Epidermal melanocyte (primary cell): ENCODE measurements around the gene ENPP4.
"Not testable (repeated sequence)": the region's sequence is repeated elsewhere in the genome, so short reads cannot be mapped to it uniquely, and the experiment has no call there.

Experiments
- DNase-seq: peaks from one replicate; pipeline ENCODE4 v3.0.0; 2011; ENCODE audit warnings: low spot score; ENCODE audit not compliant: insufficient read length

Gene ENPP4, protein sequence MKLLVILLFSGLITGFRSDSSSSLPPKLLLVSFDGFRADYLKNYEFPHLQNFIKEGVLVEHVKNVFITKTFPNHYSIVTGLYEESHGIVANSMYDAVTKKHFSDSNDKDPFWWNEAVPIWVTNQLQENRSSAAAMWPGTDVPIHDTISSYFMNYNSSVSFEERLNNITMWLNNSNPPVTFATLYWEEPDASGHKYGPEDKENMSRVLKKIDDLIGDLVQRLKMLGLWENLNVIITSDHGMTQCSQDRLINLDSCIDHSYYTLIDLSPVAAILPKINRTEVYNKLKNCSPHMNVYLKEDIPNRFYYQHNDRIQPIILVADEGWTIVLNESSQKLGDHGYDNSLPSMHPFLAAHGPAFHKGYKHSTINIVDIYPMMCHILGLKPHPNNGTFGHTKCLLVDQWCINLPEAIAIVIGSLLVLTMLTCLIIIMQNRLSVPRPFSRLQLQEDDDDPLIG

DNA sequence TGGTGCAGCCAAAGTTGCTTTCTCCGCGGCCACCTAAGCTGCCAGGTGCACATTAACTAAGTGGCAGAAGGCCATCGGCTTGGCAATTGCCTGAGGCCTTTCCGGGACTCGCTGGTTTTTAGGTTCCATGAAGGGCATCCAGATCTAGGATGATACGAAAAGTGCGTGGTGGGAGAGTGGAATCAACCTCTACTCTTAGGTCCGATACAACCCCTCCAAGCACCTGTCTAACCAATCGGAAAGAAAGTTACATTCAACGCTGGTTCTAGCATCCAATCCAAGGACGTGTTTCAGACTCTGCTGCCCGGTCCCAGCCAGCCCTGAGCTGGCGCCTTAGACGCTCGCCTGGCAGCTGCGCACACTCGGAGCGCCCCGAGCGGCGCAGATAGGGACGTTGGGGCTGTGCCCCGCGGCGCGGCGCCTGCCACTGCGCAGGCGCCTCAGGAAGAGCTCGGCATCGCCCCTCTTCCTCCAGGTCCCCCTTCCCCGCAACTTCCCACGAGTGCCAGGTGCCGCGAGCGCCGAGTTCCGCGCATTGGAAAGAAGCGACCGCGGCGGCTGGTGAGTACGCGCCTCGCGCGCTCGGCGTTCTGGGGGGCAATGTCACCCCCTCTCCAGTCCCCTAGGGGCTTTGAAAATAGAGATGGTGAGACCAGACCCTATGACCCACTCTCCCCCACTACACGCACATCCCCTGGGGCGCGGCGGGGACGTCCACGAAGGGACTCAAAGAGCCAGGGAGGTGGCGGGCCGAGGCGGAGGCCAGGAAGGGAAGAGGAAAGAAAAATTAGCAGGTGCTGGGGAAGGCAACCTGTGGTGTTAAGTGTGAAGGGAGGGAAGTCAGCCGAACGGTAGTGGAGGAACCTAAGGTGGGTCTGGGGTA, at the start of gene ENPP4:
TSS of gene ENPP4 (plus strand) at position 361 of the 883 bp plus-strand sequence. CDS start 9,595 bp downstream, outside the sequence.
- peak; percentile 83 for DNase-seq

DNA sequence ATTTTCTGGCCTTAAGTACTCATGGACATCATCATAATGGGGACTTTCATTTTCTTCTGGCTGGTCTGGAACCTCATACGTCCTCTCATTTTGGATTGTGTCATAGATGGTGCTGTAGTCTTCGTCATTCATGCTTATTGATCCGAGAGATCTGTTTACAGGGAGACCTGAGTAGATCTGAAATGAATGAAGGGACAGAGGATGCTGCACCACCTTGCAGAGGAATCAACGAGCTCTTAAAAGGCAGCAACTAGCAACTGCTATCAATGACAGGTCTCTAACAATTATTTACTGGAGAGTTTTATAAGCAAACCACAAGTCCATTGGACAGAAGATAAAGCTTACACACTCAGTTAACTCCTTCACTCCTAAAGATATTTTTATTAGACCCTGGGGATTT, 49.7 kb upstream of the ENPP4 start:
- DNase-seq: no peak

DNA sequence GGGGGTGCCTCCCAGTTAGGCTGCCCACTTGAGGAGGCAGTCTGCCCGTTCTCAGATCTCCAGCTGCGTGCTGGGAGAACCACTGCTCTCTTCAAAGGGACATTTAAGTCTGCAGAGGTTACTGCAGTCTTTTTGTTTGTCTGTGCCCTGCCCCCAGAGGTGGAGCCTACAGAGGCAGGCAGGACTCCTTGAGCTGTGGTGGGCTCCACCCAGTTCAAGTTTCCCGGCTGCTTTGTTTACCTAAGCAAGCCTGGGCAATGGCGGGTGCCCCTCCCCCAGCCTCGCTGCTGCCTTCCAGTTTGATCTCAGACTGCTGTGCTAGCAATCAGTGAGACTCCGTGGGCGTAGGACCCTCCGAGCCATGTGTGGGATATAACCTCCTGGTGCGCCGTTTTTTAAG, 44.1 kb upstream of the ENPP4 start:
- DNase-seq: not testable (repeated sequence)

DNA sequence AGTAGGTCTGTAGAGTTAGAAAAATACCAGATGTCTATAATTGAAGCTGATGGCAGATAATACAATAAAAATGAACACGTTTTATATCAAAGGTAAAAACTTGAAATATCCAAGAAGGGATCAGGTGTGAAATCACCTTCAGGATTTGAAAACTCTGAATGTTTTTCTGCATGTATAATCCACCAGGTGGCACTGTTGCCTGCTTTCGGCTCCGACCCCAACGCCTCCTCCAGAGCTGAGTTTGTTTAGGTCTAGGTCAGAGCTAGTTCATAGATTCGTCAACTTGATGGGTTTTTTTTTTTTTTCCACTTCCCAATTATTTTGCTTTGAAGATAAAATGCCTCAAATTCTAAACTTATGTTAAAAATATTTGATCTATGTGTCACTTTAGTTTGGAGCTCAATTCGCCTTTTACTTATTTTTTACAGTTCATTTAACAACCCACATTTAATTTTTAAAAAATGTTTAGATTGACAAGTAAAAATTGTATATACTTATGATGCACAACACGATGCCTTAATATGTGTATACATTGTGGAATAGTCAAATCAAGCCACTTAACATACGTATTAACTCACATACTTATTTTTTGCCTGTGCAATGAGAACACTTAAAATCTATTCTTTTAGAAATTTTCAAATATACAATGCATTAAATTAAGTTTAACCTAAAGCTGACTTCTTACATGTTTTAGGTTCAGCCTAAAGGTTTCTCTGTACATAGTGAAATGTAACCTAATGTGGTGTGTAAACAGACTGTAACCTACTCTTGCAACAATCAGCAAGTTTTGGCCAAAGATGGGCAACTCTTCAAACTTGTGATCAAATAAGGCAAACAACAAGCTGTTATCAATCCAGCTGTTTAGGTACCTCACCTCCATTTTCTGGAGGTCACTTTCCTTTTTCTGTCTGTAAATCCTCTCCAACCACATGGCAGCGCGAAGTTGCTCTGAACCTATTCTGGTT, 39.4 kb upstream of the ENPP4 start:
- DNase-seq: peak; percentile 66

DNA sequence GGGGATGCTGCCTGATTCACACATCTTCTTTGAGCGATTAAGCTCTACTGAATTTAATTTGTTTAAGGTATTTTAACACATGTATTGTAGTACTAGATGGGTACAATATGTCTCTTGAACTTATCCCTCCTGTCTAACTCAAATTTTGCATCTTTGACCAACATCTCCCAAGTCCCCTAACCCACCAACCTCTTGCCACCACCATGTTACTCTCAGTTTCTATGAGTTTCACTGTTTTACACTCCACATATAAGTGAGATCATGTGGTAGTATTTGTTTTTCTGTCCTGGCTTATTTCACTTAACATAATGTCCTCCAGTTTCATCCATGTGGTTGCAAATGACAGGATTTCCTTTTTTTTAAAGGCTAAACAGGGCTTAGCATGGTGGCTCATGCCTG, 38.7 kb upstream of the ENPP4 start:
- no peak for DNase-seq

DNA sequence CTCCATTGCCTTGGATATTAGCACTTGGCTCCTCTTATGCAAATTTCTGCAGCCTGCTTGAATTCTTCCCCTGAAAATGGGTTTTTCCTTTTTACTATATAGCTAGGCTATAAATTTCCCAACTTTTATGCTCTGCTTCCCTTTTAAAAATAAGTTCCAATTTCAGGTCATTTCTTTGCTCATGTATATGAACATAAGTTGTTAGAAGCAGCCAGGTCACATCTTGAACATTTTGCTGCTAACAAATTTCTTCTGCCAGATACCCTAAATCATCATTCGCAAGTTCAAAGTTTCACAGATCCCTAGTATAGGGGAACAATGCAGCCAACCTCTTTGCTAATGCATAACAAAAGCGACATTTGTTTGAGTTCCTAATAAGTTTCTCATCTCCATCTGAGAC, 34.5 kb upstream of the ENPP4 start:
- DNase-seq: no peak

DNA sequence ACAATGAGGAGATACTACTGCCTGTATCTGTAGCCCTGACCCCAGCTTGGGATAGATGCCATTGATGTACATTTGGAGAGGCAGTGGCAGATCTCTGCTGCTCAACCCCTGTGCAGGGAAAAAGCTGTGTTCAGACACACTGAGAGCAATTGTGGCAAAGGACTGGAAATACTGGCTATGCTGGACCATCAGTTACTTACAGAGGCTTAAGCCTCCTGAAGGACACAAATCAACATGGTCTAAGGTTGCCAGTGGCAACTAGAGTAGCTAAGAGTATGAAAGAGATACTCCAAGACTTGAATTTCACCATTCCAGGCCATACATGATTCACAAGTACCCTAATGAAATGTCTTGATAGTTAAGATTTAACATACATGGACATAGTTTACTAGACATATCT, 32.4 kb upstream of the ENPP4 start:
- no peak for DNase-seq

DNA sequence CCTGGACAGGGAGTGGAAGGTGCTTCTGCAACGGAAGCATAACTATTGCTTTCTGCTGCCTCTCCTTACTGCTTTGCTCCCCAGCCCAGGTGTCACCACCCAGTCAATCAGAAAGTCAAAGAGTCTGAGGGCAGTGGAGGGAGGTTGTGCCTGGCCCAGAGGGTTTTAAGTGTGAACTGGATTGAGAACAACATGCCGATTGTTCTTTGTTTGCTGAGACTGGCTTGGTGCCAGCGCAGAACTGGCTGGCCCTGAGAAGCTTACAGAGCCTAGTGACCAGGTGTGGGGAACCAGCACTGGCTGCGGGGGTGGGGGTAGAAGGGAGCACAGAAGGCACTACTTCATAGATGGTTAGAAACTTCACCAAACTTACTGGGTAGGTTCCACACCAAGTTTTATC, 31.1 kb upstream of the ENPP4 start:
- no peak for DNase-seq

DNA sequence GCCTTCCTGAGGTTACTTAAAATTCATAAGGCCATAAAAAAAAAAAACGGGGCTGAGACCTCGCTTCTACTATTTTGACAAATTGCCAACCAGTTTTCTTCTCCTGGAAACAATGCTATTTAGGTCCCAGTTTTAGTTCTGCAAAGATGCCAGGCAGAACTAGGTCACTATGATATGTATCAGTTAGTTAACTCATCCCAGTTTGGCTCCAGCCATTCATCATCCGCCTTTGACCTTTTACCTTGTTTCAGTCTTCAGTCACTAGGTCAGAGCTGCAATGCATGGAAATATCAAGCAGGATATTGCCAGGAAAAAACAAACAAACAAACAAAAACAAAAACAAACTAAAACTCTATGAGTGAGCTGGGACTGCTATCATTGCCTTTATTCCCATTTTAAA, 29.8 kb upstream of the ENPP4 start:
- no peak for DNase-seq

DNA sequence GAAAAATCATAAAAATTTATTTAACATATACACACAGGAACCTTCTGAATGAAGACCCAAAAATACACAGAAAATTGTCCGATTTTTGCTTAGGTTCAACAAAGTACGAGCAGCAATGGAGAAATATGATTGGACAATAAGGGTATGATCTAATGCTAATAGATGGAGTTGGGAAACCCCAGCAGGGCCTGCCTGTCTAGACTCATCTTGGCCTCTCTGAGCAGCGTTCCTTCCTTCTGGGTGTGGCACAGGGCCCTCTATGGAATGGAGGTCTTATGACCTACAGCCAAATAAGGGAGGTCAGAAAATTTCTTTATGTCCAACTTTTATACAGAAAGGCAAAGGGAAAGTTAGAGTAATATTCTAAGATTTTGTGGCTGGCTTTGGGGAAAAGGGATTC, 27.7 kb upstream of the ENPP4 start:
- DNase-seq: no peak

DNA sequence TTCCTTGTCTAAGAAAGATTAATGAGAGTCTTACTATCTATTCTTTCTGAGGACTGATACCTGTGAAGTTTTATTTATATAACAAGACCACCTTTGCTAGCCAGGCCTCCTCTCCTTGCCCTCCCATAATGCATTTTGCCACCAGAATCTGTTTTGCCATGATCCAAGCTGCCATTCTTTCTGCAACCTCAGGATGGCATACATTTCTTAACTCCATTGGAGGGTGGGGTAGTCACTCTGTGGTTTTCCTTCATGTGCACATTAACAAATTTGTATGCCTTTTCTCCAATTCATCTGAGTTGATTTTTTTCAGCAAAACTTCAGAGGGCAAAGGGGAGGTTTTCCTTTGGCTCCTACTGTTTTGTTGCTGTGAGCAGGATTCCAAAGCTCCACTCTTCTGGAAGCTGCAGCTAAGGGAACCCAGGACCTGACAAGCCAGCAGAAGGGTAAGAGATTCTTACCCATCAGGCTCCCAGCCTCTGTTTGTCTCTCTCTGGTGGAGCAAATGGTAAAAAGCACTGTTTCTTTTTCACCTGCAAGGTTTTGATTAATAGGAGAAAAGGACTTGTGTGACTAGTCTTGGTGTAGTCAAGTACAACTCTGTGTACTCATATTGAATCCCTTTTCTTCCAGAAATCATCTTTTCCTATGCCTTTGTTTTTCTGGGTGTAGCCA, 26.2 kb upstream of the ENPP4 start:
- DNase-seq: no peak

DNA sequence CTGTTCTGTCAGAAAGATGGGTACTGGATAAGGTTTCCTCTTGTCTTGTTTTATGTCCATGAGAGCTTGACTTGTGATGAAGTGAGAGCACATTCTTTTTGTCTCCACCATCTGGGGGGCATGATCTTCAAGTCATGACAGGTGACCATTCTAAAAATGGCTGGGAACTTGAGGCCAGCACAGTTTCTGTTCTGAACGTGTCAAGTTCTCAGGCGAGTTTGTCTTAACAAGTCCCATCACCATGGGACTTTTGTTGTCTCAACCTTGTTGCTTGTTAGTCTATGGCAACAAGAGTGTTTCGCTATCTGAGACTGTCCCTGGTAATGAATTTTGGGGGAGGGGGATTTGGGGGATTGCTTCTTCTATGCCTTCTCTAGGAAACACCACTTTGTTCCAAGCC, 25.6 kb upstream of the ENPP4 start:
- DNase-seq: no peak

DNA sequence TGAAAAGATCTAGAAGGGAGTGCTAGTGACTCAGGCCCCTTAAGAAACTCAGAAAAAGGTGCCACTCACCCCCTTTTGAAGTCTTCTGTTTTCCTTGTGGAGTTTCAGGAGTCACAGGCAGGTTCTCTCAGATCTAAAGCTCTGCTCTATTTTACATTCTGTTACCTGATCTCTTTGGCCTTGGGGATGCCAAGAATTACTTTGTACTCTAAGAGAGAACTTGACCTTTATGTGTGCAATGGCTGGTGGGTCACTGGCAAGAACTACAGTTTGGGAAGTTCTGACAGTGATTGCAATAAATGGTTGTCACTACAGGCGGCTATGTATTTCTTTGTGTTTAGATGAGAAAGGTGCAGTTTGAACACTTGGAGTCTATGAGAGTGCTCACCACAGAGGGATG, 24.2 kb upstream of the ENPP4 start:
- DNase-seq: no peak

DNA sequence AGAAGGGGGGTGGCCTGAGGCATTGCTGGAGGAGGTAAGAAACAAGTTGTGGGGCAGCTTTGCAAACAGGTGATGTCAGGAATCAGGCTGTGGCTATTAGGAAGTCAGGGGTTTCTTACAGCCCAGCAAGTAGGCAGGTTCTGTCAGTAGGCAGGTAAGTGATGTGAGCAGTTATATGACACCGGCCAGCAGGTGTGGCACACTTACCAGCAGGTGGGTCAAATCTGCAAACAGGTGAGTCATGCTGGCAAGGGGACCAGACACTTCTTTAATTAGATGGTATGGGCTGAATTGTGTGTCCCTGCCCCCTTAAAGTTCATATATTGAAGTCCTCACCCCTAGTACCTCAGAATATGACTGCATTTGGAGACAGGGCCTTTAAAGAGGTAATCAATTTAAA, 16.4 kb upstream of the ENPP4 start:
- DNase-seq: no peak

DNA sequence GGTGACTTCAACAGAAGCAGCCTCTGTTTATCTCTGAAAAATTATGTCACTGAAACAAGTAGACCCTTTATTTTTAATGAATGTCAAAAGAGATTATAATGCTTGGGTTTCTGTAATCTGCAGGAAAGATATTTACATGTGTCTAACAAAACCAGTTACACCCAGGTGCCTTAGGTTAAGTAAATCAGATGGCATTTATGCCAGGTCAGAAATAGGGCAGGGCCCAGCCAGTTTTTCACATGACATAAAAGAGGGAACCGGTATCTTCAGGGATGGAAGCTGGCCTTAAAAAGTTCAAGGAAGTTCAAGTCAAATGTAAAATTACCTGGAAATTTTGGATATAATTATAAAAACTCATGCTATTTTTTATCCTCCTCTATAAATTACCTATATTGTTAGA, 14.2 kb upstream of the ENPP4 start:
- no peak for DNase-seq

DNA sequence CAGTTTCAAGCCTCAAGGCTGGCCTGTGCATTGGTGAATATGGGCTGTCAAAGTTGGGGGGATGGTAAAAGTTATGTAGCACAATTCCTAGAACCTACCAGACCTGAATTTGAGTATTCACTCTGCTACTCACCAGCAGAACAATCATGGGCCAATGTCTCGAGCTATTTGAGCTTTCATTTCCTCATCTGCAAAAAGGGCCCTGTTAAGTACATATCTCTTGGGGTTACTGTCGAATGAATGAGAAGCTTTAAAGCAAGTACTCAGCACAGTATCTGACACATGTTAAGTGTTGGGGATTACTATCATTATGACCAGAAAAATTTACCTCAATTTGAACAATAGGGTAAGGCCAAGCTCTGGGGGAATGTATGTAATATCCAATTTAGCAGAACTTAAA, 13.5 kb upstream of the ENPP4 start:
- DNase-seq: no peak

DNA sequence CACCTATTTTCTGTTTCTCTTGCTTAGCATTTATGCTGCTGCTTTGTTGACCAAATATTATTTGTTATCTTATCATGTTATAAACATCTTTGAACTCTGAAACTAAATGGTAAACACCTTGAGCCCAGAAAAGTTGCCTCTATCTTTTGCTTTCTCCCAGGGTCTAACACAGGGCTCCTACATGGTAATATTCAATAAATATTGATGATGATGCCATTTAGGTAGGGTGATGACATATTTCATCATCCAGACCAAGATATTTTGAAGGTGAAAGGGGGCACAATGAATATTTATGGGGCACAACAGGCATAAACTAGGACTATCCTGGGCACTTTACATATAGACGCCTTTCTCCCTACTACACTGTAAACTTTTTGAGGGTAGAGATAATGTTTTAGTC, 11.6 kb upstream of the ENPP4 start:
- no peak for DNase-seq

DNA sequence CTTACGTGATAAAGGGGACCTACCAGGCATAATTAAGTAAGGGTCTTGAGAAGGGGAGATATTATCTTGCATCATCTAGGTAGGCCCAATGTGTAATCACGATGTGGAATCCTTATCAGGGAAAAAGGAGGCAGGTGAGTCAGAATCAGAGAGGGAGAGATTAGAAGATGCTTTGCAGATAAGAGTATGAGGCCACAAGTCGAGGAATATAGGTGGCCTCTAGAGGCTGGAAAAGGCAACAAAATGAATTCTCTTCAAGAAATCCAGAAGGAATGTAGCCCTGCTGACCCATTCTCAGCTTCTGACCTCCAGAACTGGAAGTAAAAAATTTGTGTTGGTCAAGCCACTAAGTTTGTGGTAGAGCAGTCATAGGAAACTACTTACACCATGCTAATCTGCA, 11.0 kb upstream of the ENPP4 start:
- DNase-seq: no peak

DNA sequence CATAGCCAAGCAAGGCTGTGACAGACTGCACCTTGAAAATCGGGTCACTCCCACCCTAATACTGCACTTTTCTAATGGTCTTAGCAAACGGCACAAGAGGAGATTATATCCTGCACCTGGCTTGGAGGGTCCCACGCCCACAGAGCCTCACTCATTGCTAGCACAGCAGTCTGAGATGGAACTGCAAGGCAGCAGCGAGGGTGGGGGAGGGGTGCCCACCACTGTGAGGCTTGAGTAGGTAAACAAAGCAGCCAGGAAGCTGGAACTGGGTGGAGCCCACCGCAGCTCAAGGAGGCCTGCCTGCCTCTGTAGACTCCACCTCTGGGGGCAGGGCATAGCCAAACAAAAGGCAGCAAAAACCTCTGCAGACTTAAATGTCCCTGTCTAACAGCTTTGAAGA, 10.1 kb upstream of the ENPP4 start:
- not testable (repeated sequence) for DNase-seq

DNA sequence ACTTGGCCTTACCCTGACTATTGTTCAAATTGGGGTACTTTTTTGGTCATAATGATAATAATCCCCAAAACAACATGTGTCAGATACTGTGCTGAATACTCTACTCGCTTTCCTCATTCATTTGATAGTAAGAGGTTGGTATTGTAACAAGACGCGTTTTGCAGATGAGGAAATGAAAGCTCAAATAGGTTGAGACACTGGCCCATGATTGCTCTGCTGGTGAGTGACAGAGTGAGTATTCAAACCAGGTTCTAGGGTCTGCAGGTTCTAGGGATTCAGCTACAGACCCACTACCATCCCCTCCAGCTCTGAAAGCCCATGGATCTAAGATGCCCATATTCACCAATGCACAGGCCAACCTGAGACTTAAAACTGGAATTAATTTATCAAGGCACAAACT, 1.3 kb upstream of the ENPP4 start:
- no peak for DNase-seq

DNA sequence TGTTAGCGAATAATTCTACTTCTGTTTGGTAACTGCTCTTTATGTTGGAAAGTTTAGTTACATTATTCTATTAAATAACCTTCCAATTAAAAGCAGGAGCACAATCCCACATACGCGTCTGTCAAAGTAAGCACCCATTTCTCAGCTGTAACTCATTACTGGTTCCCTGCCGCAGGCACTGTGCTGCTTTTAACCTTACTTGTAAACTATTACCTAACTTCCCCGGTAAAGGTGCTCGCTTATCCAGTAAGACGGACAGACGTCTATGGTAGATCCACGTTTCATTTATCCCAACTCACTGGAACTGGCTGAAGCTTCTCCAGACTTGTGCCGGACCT, 529 bp upstream of the ENPP4 start:
- no peak for DNase-seq
